Peyer's patch (tissue), 4 donors: ENCODE results near the gene HUS1. TPM values are rescaled to one million over a fixed set of nuclear protein-coding genes. Genes with fewer than 3 reads are reported as not detected.
A peak's percentile ranks its signal among the peaks of the same experiment; 100 is the strongest.
"Not testable (repeated sequence)": the region's sequence is repeated elsewhere in the genome, so short reads cannot be mapped to it uniquely, and the experiment has no call there.

Experiments
- DNase-seq, 3 donors: peaks; one replicate each; pipeline ENCODE4 v3.0.0-alpha.2; 2017 to 2019
- H3K27ac ChIP-seq, 4 donors: fragments of 200-600 bp; sonication (generic); one replicate each; pipeline ENCODE4 v1.5.1; 2016 to 2019
- H3K27me3 ChIP-seq, 2 donors: fragments of 200-600 bp; sonication (generic); one replicate each; pipeline ENCODE4 v1.5.1; 2019
- H3K36me3 ChIP-seq, 3 donors: fragments of 200-600 bp; sonication (generic); one replicate each; pipeline ENCODE4 v1.5.1; 2016 to 2019
- H3K4me1 ChIP-seq, 4 donors: fragments of 200-600 bp; sonication (generic); one replicate each; pipeline ENCODE4 v1.5.1; 2016 to 2019
- H3K4me3 ChIP-seq, 4 donors: fragments of 200-600 bp; sonication (generic); 1 replicate in 3 of 4; 2 replicates in 1 of 4; pipeline ENCODE4 v1.5.1; 2016 to 2019; ENCODE audit warnings: mild to moderate bottlenecking in 1 of 4
- H3K9me3 ChIP-seq, 4 donors: fragments of 200-600 bp; sonication (generic); one replicate each; pipeline ENCODE4 v1.5.1; 2016 to 2019; ENCODE audit warnings: mild to moderate bottlenecking in 1 of 4
- POLR2A ChIP-seq, 2 donors: fragments of 450-650 bp; IDR thresholded peaks; one replicate each; pipeline ENCODE4 v1.5.1; 2017; ENCODE audit warnings: antibody characterized with exemption in 2 of 2, mild to moderate bottlenecking in 2 of 2, moderate library complexity in 2 of 2
- total RNA-seq, 4 donors: library from RNA; depleted of rRNA; stranded (reverse); fragments of >200 nt; gene quantifications; one replicate each; pipeline ENCODE4 v1.1.0, GENCODE V29; 2016
- TF ChIP-seq, protein P1 (sequence below), 6 experiments: fragments of 450-650 bp in 4 of 6; fragments of 200-600 bp in 2 of 6; sonication (generic) in 1 of 6; IDR thresholded peaks; one replicate each; pipeline ENCODE4 v1.5.1; 2017 to 2019; ENCODE audit warnings: antibody characterized with exemption in 6 of 6, mild to moderate bottlenecking in 3 of 6, moderate library complexity in 1 of 6

Gene HUS1
- total RNA-seq, 4 donors from 2014 or later, result 33.6 to 63.4 (median 53.4) TPM

DNA sequence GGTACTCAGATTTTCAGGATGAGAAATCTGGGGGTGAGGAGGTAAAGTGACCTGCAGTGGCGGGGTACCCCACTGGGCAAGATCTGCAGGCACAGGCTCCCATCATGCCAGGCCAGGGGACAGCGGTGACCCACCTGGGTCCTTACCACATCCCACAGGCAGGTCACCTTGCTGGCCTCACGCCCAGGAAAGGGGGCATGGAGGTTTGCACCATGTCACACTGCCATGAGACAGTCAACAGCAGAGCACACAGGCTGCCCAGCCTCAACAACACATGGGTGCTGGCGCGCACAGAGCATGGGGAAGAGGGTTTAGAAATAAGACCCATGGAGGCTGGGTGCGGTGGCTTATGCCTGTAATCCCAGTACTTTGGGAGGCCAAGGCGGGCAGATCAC, 32.1 kb downstream of the HUS1 start:
- Histone ChIP-seq H3K36me3 (no peaks in the 10 kb centered on the region), H3K4me3 (no peak overlapping the region), H3K9me3 (no peaks in the 10 kb centered on the region), H3K27me3 (no peaks in the 10 kb centered on the region), H3K4me1 (no peaks in the 10 kb centered on the region), H3K27ac (no peak overlapping the region)
- TF ChIP-seq POLR2A (IDR thresholded peaks at IDR 0.05), result no peak
- TF ChIP-seq, protein P1, sequence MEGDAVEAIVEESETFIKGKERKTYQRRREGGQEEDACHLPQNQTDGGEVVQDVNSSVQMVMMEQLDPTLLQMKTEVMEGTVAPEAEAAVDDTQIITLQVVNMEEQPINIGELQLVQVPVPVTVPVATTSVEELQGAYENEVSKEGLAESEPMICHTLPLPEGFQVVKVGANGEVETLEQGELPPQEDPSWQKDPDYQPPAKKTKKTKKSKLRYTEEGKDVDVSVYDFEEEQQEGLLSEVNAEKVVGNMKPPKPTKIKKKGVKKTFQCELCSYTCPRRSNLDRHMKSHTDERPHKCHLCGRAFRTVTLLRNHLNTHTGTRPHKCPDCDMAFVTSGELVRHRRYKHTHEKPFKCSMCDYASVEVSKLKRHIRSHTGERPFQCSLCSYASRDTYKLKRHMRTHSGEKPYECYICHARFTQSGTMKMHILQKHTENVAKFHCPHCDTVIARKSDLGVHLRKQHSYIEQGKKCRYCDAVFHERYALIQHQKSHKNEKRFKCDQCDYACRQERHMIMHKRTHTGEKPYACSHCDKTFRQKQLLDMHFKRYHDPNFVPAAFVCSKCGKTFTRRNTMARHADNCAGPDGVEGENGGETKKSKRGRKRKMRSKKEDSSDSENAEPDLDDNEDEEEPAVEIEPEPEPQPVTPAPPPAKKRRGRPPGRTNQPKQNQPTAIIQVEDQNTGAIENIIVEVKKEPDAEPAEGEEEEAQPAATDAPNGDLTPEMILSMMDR (IDR thresholded peaks at IDR 0.05), result no peak
- DNase-seq, result no peak

DNA sequence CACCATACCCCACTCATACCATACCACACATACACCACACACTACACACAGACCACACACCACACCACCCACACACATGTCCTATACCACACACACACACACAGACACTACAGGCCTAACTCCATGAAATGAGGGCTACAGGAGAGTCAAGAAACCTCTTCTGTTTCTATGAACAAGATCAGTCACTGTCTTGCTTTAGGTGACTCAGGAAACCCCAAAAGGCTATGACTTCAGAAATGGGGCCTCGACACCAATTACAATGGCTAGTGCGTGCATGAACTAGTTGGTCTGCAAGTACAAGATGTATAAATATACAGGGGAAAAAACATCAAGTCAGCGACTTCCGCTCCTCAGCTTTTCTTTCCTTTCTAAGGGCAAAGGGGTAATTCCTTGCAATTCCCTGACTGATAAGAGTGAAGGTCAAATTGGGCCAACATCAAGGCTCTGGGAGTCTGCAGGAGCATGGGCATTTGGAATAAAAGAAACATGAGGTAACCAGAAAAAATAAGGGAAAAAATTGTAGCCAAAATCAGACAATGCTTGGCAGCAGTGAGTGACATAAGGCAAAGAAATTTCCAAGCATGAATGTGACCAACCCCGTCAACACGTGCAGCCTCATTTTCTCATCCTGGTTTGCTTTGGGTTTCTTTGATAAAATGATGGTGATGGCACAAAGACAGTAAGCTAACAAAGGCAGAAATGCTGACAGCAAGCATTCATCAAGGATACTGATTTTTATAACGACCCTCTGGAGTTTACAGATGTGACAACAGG, 32.6 kb downstream of the HUS1 start:
- Histone ChIP-seq H3K9me3 (no peaks in the 10 kb centered on the region), H3K4me3 (no peak overlapping the region), H3K36me3 (no peaks in the 10 kb centered on the region), H3K27ac (no peak overlapping the region), H3K27me3 (no peaks in the 10 kb centered on the region), H3K4me1 (no peaks in the 10 kb centered on the region)
- no peak for DNase-seq
- no peak for TF ChIP-seq POLR2A (IDR thresholded peaks at IDR 0.05)
- TF ChIP-seq, protein P1 (IDR thresholded peaks at IDR 0.05), result no peak

DNA sequence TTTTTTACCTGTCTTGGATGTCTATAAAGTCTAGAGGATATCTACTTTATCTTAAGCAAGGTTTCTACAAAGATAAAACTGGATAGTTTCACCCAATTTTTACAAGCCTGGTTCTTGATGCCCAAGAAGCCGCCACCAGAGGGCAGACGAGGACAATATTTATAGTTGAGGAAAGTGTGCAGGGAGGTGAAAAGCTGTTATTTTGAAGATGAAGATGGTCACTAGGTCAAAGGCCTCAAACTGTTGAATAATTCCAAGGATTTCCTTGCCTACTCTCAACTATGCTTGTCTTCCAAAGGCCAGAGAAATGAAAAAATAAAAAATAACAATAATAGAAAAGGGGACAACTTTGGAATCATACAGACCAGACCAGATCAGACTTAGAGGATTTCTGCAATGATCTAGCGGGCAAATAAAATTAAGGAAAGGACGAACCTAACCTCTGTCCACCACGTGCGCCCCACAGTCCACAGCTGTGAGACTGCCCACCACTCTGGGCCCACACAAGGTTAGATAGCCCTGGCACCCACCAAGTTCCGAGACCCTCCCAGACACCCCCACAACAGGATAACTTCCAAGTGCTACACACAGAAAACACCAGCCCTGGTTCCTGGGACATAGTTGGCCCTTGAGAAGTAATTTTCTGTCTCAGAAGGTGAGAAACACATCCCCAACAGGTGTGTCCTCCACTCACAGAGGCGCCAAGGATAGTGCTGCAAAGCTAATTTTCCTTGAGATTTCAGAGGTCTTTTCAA, 34.0 kb downstream of the HUS1 start:
- Histone ChIP-seq H3K9me3 (no peaks in the 10 kb centered on the region), H3K4me3 (no peak overlapping the region), H3K27ac (no peak overlapping the region), H3K4me1 (peaks cover 0 to 5% (median 0%) of the 10 kb centered on the region in 4 donors), H3K36me3 (no peaks in the 10 kb centered on the region), H3K27me3 (no peaks in the 10 kb centered on the region)
- peak; percentile 77 to 93 (median 92) for DNase-seq
- no peak for TF ChIP-seq POLR2A (IDR thresholded peaks at IDR 0.05)
- TF ChIP-seq, protein P1 (IDR thresholded peaks at IDR 0.05), result peak; percentile 70 to 87 (median 78)

- H3K36me3 ChIP-seq, result no peaks in the 10 kb centered on the region
- H3K4me1 ChIP-seq, result peaks cover 0 to 11% (median 0%) of the 10 kb centered on the region in 4 donors
- no peaks in the 10 kb centered on the region for H3K27me3 ChIP-seq
- H3K9me3 ChIP-seq, result no peaks in the 10 kb centered on the region
- TF ChIP-seq, protein P1 (IDR thresholded peaks at IDR 0.05), result no peak
- TF ChIP-seq POLR2A (IDR thresholded peaks at IDR 0.05), result no peak
- DNase-seq, result no peak
- H3K27ac ChIP-seq, result no peak overlapping the region
- H3K4me3 ChIP-seq, result no peak overlapping the region
These were observed 34.7 kb downstream of the HUS1 start for GRCh38 chr7:47944536-47945260.

GRCh38 chr7:47943676-47944474, 35.5 kb downstream of the HUS1 start:
- Histone ChIP-seq H3K27me3 (no peaks in the 10 kb centered on the region), H3K4me1 (peaks cover 0 to 14% (median 0%) of the 10 kb centered on the region in 4 donors), H3K36me3 (no peaks in the 10 kb centered on the region), H3K9me3 (no peaks in the 10 kb centered on the region), H3K4me3 (no peak overlapping the region), H3K27ac (no peak overlapping the region)
- TF ChIP-seq, protein P1 (IDR thresholded peaks at IDR 0.05), result no peak
- TF ChIP-seq POLR2A (IDR thresholded peaks at IDR 0.05), result no peak
- no peak for DNase-seq

- H3K27ac ChIP-seq, H3K36me3 ChIP-seq, H3K4me3 ChIP-seq, DNase-seq, H3K9me3 ChIP-seq, H3K27me3 ChIP-seq: not testable (repeated sequence)
- H3K4me1 ChIP-seq, result peaks cover 0 to 14% (median 2%) of the 10 kb centered on the region in 4 donors
These were observed 36.8 kb downstream of the HUS1 start for GRCh38 chr7:47942651-47943050.
